NCI-H187 (cell line): ENCODE measurements around the gene PIMREG.

Experiments
- DNase-seq, 2 experiments: peaks; one replicate each; lab custom pipeline; 2025; lab: John Stamatoyannopoulos, UW

Gene PIMREG

DNA sequence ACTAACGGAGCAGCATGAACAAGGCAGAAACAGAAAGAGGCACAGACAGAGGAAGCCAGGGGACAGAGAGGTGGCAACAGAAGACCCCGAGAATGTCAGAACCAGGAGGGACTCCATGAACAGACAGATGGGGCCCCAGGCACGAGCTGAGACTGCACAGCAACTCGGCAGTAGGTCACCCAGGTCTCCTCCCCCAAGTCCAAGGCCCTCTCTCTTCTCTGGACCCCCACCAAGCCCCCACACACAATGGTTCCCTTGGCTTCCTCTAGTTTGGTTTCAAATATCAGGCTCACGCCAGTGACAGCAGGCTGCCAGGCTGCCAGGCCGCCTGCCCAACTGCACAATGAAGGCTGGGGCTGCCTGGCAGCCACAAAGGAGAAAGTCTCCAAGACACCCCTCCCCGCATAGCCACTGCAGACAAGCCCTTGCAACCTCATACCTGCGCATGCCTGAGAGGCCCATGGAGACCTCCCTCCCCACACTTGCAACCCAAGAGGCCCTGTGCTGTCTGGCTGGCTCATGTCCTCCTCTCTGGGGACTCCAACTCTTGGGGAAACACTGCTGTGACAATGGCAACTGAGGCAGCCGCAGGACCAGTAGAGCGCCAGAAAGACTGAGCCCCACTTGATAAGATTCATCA lies 54.8 kb downstream of the PIMREG start:
- DNase-seq, result no peak
